Measurements from ENCODE around the gene DOCK2. TPM values are rescaled to one million over a fixed set of nuclear protein-coding genes. Genes with fewer than 3 reads are reported as not detected.

Gene DOCK2
- total and polyA plus RNA-seq, 3 donors from 2014 or later: 6.8 to 8.9 (median 7.3) TPM

- no peaks in the 10 kb centered on the region for H3K9me3 ChIP-seq
- DNase-seq: no peak
Measured at GRCh38 chr5:169753795-169754194, 116.7 kb downstream of the DOCK2 start.

GRCh38 chr5:169754737-169755136 is 117.7 kb downstream of the DOCK2 start:
- Histone ChIP-seq H3K4me3 (no peak overlapping the region), H3K27me3 (no peaks in the 10 kb centered on the region), H3K36me3 (ENCODE audit: low read depth, missing control alignments) (no peaks in the 10 kb centered on the region), H3K9me3 (no peaks in the 10 kb centered on the region), H3K4me1 (peaks cover 5% of the 10 kb centered on the region), H3K27ac (peak overlapping the region in 1 of 2 donors; percentile 19)
- intact Hi-C loops (cut with DNase I; ENCODE audit: low total_unique reads): no loop called here
- DNase-seq: no peak
- TF ChIP-seq POLR2A (IDR thresholded peaks at IDR 0.05) (no peak), CTCF (IDR thresholded peaks at IDR 0.05) (no peak)

More at GRCh38 chr5:169753795-169754194, 116.7 kb downstream of the DOCK2 start:
- Histone ChIP-seq H3K36me3 (ENCODE audit: low read depth, missing control alignments) (no peaks in the 10 kb centered on the region), H3K4me3 (no peak overlapping the region), H3K27me3 (no peaks in the 10 kb centered on the region), H3K4me1 (peaks cover 5% of the 10 kb centered on the region), H3K27ac (peak overlapping the region in 1 of 2 donors; percentile 19)
- WGBS, 2 donors: 40 to 46% methylated on average over 2 of the region's 2 CpGs
- TF ChIP-seq CTCF (IDR thresholded peaks at IDR 0.05) (no peak), POLR2A (IDR thresholded peaks at IDR 0.05) (no peak)
- intact Hi-C loops (cut with DNase I; ENCODE audit: low total_unique reads): no loop called here

GRCh38 chr5:169756071-169756765 is 119.1 kb downstream of the DOCK2 start:
- no peaks in the 10 kb centered on the region for H3K27me3 ChIP-seq
- no peak overlapping the region for H3K27ac ChIP-seq
- no peaks in the 10 kb centered on the region for H3K9me3 ChIP-seq
- no peak for TF ChIP-seq CTCF (IDR thresholded peaks at IDR 0.05)
- no peak for TF ChIP-seq POLR2A (IDR thresholded peaks at IDR 0.05)
- intact Hi-C loops (cut with DNase I; ENCODE audit: low total_unique reads): no loop called here
- peaks cover 5% of the 10 kb centered on the region for H3K4me1 ChIP-seq
- no peak overlapping the region for H3K4me3 ChIP-seq
- DNase-seq: no peak
- H3K36me3 ChIP-seq (ENCODE audit: low read depth, missing control alignments): no peaks in the 10 kb centered on the region
- 72 to 84% methylated on average over 6 to 10 of the region's 10 CpGs for WGBS, 2 donors

DNA sequence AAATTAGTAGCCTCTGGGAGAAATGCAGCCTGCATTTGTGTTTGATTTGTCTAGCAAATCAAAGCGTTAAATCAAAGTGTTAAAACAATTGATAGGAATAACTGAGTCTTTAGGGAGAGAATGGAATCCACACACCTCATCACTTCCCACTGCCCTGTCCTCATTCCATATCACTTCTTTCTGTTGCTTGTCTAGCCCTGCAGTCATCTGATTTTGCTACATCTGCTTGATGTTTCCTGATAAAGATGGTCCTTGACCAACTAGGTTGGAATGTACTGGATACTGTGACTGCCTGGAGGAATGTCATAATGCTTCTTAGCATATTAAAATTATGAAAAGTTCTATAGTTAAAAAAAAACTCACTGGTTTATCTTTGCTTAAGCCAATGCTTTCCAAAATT is 119.9 kb downstream of the DOCK2 start:
- H3K27ac ChIP-seq: no peak overlapping the region

More for the DNA sequence above, 119.9 kb downstream of the DOCK2 start:
- Histone ChIP-seq H3K36me3 (ENCODE audit: low read depth, missing control alignments) (no peaks in the 10 kb centered on the region), H3K9me3 (no peaks in the 10 kb centered on the region), H3K27me3 (no peaks in the 10 kb centered on the region), H3K4me3 (no peak overlapping the region), H3K4me1 (peaks cover 5% of the 10 kb centered on the region)
- DNase-seq: no peak
- intact Hi-C loops (cut with DNase I; ENCODE audit: low total_unique reads): no loop called here
- 91 to 96% methylated on average over 1 of the region's 1 CpG for WGBS, 2 donors
- TF ChIP-seq POLR2A (IDR thresholded peaks at IDR 0.05) (no peak), CTCF (IDR thresholded peaks at IDR 0.05) (no peak)
